Aorta (tissue), 5 donors: ENCODE measurements around the gene MYO1G. TPM values are rescaled to one million over a fixed set of nuclear protein-coding genes. Genes with fewer than 3 reads are reported as not detected.

Experiments
- ATAC-seq: fragments of 200-7000 bp; cut with Tn5 transposase; one replicate; pipeline ENCODE4 v1.9.1; 2022; ENCODE audit warnings: moderate library complexity; ENCODE audit not compliant: low FRiP score
- DNase-seq, 2 donors: peaks; one replicate each; pipeline ENCODE4 v3.0.0-alpha.2; 2020
- H3K27ac ChIP-seq, 2 donors: one replicate each; pipeline ENCODE4 v1.5.1; 2013; ENCODE audit warnings: low read length in 2 of 2, mild to moderate bottlenecking in 2 of 2, moderate library complexity in 2 of 2, control low read depth in 1 of 2, inconsistent platforms in 1 of 2, low read depth in 1 of 2
- H3K27me3 ChIP-seq, 2 donors: one replicate each; pipeline ENCODE4 v1.6.1; 2013; ENCODE audit warnings: control low read depth in 1 of 2, low read length in 1 of 2, mild to moderate bottlenecking in 1 of 2, moderate library complexity in 1 of 2; ENCODE audit not compliant: insufficient read depth in 2 of 2, control insufficient read depth in 1 of 2
- H3K36me3 ChIP-seq, 2 donors: one replicate each; pipeline ENCODE4 v1.6.1; 2013; ENCODE audit warnings: control low read depth in 1 of 2, low read length in 1 of 2, mild to moderate bottlenecking in 1 of 2; ENCODE audit not compliant: insufficient read depth in 2 of 2, control insufficient read depth in 1 of 2
- H3K4me1 ChIP-seq, 2 donors: one replicate each; pipeline ENCODE4 v1.6.1; 2013; ENCODE audit warnings: low read length in 2 of 2, control low read depth in 1 of 2, mild to moderate bottlenecking in 1 of 2, moderate library complexity in 1 of 2; ENCODE audit not compliant: insufficient read depth in 2 of 2, control insufficient read depth in 1 of 2
- H3K4me3 ChIP-seq, 2 donors: one replicate each; pipeline ENCODE4 v1.5.1; 2013; ENCODE audit warnings: low read length in 2 of 2, control low read depth in 1 of 2, mild to moderate bottlenecking in 1 of 2
- H3K9me3 ChIP-seq: one replicate; pipeline ENCODE4 v1.6.1; 2013; ENCODE audit warnings: mild to moderate bottlenecking, low read length; ENCODE audit not compliant: control insufficient read depth
- WGBS, 2 donors: extraction: QIAGEN DNeasy Blood & Tissue Kit; methylation state at CpG; one replicate each; pipeline ENCODE4 v1.1.7; 2013; 5-methylcytosine and 5-hydroxymethylcytosine counted together
- intact Hi-C, 2 donors: fragments of 100-400 bp; cut with DNase I; formaldehyde crosslinking; loops; one replicate each; pipeline versions ENCODE4 v1.14.2 to v1.15.0; 2022
- polyA plus RNA-seq, 2 donors: library from polyadenylated mRNA; stranded (reverse); fragments of 200-250 nt; gene quantifications; one replicate each; pipeline ENCODE4 v1.2.3, GENCODE V29; 2013
- total RNA-seq, 2 donors: library from RNA; stranded (reverse); fragmentation: NEBNext Ultra II Directional; extraction: Animal tissue kit (Norgen Biotek cat#: 25700); gene quantifications; one replicate each; pipeline ENCODE4 v1.2.1, GENCODE V29; 2021
- donor health status: healthy with polysubstance abuse.
- donor health status: Bipolar disorder and iron deficiency.
- donor health status: DM: no; HTN: no; CAD: no.
- donor health status: DM: no; HTN: no; CAD: no.
- donor health status: DM: yes; HTN: yes; CAD: no.

The MYO1G gene
- total and polyA plus RNA-seq, 4 donors = 1.4 to 21.3 (median 5.4) TPM

GRCh38 chr7:45001138-45001694 lies 22.4 kb upstream of the MYO1G start:
- whole genome bisulfite sequencing, 2 donors = 16 to 22% methylated on average over 10 of the region's 10 CpGs
- intact Hi-C loops = no loop called here
- DNase-seq (no peak), ATAC-seq (no peak)
- H3K4me1 ChIP-seq = no peaks in the 10 kb centered on the region
- peak overlapping the region in 1 of 2 donors; percentile 96 for H3K4me3 ChIP-seq
- no peaks in the 10 kb centered on the region for H3K27me3 ChIP-seq
- H3K27ac ChIP-seq = peak overlapping the region in 1 of 2 donors; percentile 59
- no peaks in the 10 kb centered on the region for H3K36me3 ChIP-seq
- H3K9me3 ChIP-seq = no peaks in the 10 kb centered on the region

- Histone ChIP-seq H3K36me3 (no peaks in the 10 kb centered on the region), H3K4me1 (no peaks in the 10 kb centered on the region), H3K9me3 (no peaks in the 10 kb centered on the region), H3K4me3 (peak within 1 kb of the TSS; percentile 96 to 99), H3K27ac (peak within 1 kb of the TSS; percentile 59 to 88), H3K27me3 (no peaks in the 10 kb centered on the region)
- WGBS, 2 donors = 1% methylated on average over 50 to 76 of the region's 77 CpGs
- peak; percentile 78 to 86 for DNase-seq
- intact Hi-C loops = no loop called here
- no peak for ATAC-seq
Measured at GRCh38 chr7:45000093-45001032, 21.5 kb upstream of the MYO1G start, which contains the start of gene CCM2. Gene CCM2 (plus strand): TSS chr7:45000201. CDS start chr7:45000334, 133 bp downstream.

GRCh38 chr7:44999245-45000092 lies 20.7 kb upstream of the MYO1G start:
- intact Hi-C loops = loop anchor here in 1 of 2 donors (1.0 kb wide), 1 partner anchor 13 kb away; no protein-coding TSS in a partner anchor
- peak overlapping the region; percentile 58 to 99 for H3K4me3 ChIP-seq
- no peaks in the 10 kb centered on the region for H3K9me3 ChIP-seq
- ATAC-seq = peak; percentile 98
- H3K27me3 ChIP-seq = no peaks in the 10 kb centered on the region
- H3K4me1 ChIP-seq = no peaks in the 10 kb centered on the region
- peak; percentile 99 to 100 for DNase-seq
- 1% methylated on average over 42 to 66 of the region's 66 CpGs for WGBS, 2 donors
- H3K36me3 ChIP-seq = no peaks in the 10 kb centered on the region
- peak overlapping the region; percentile 51 to 88 for H3K27ac ChIP-seq

GRCh38 chr7:44998153-44998871 lies 19.5 kb upstream of the MYO1G start:
- no peak for DNase-seq
- Histone ChIP-seq H3K4me1 (no peaks in the 10 kb centered on the region), H3K27ac (no peak overlapping the region), H3K9me3 (no peaks in the 10 kb centered on the region), H3K36me3 (no peaks in the 10 kb centered on the region), H3K27me3 (no peaks in the 10 kb centered on the region), H3K4me3 (no peak overlapping the region)
- no peak for ATAC-seq
- intact Hi-C loops = no loop called here
- WGBS, 2 donors = 96 to 97% methylated on average over 4 of the region's 4 CpGs

- no peak for ATAC-seq
Measured at GRCh38 chr7:44995555-44996493, 17.0 kb upstream of the MYO1G start.

GRCh38 chr7:44994877-44995554 lies 16.2 kb upstream of the MYO1G start:
- intact Hi-C loops = no loop called here
- ATAC-seq (no peak), DNase-seq (no peak)
- Histone ChIP-seq H3K9me3 (no peaks in the 10 kb centered on the region), H3K27me3 (no peaks in the 10 kb centered on the region), H3K4me1 (peaks cover 0 to 1% of the 10 kb centered on the region in 2 donors), H3K27ac (no peak overlapping the region), H3K4me3 (no peak overlapping the region), H3K36me3 (no peaks in the 10 kb centered on the region)
- 91% methylated on average over 5 of the region's 5 CpGs for WGBS, 2 donors

More at GRCh38 chr7:44995555-44996493, 17.0 kb upstream of the MYO1G start:
- H3K4me3 ChIP-seq = no peak overlapping the region
- no peak for DNase-seq
- H3K9me3 ChIP-seq = no peaks in the 10 kb centered on the region
- no peak overlapping the region for H3K27ac ChIP-seq
- H3K27me3 ChIP-seq = no peaks in the 10 kb centered on the region
- WGBS, 2 donors = 95 to 96% methylated on average over 8 of the region's 8 CpGs
- intact Hi-C loops = no loop called here
- no peaks in the 10 kb centered on the region for H3K36me3 ChIP-seq
- H3K4me1 ChIP-seq = no peaks in the 10 kb centered on the region
